ENCODE results near the gene CYFIP2.
A peak's percentile ranks its signal among the peaks of the same experiment; 100 is the strongest.

Gene CYFIP2

GRCh38 chr5:157328277-157328912 is 62.5 kb downstream of the CYFIP2 start (continued):
- peak; percentile 43; the same call in 1 of the 2 replicates for TF ChIP-seq ZBTB17 (tag by site-specific recombination; IDR thresholded peaks at IDR 0.05)
- no peak for TF ChIP-seq ZNF112 (tag by site-specific recombination; IDR thresholded peaks at IDR 0.05)
- TF ChIP-seq ZFHX2 (tag by site-specific recombination; conservative IDR thresholded peaks at IDR 0.05) = peak; percentile 86
- no peak for TF ChIP-seq ZNF501 (tag by site-specific recombination; IDR thresholded peaks at IDR 0.05)
- TF ChIP-seq ZNF146 (tag by site-specific recombination; IDR thresholded peaks at IDR 0.05) = no peak
- TF ChIP-seq, protein P1, sequence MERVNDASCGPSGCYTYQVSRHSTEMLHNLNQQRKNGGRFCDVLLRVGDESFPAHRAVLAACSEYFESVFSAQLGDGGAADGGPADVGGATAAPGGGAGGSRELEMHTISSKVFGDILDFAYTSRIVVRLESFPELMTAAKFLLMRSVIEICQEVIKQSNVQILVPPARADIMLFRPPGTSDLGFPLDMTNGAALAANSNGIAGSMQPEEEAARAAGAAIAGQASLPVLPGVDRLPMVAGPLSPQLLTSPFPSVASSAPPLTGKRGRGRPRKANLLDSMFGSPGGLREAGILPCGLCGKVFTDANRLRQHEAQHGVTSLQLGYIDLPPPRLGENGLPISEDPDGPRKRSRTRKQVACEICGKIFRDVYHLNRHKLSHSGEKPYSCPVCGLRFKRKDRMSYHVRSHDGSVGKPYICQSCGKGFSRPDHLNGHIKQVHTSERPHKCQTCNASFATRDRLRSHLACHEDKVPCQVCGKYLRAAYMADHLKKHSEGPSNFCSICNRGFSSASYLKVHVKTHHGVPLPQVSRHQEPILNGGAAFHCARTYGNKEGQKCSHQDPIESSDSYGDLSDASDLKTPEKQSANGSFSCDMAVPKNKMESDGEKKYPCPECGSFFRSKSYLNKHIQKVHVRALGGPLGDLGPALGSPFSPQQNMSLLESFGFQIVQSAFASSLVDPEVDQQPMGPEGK (tag by site-specific recombination; IDR thresholded peaks at IDR 0.05) = no peak
- no peak for TF ChIP-seq ZFP69B (tag by site-specific recombination; IDR thresholded peaks at IDR 0.05)
- TF ChIP-seq EGR2 (tag by site-specific recombination; IDR thresholded peaks at IDR 0.05; ENCODE audit: low read depth) = peak; percentile 88
- peak; percentile 81 for TF ChIP-seq ZNF654 (tag by site-specific recombination; IDR thresholded peaks at IDR 0.05; ENCODE audit: low read depth)
- TF ChIP-seq, protein P2, sequence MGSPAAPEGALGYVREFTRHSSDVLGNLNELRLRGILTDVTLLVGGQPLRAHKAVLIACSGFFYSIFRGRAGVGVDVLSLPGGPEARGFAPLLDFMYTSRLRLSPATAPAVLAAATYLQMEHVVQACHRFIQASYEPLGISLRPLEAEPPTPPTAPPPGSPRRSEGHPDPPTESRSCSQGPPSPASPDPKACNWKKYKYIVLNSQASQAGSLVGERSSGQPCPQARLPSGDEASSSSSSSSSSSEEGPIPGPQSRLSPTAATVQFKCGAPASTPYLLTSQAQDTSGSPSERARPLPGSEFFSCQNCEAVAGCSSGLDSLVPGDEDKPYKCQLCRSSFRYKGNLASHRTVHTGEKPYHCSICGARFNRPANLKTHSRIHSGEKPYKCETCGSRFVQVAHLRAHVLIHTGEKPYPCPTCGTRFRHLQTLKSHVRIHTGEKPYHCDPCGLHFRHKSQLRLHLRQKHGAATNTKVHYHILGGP (tag by site-specific recombination; IDR thresholded peaks at IDR 0.05) = no peak
- TF ChIP-seq ZBTB7A (tag by site-specific recombination; IDR thresholded peaks at IDR 0.05; ENCODE audit: low read depth) = no peak
- TF ChIP-seq, protein P3, sequence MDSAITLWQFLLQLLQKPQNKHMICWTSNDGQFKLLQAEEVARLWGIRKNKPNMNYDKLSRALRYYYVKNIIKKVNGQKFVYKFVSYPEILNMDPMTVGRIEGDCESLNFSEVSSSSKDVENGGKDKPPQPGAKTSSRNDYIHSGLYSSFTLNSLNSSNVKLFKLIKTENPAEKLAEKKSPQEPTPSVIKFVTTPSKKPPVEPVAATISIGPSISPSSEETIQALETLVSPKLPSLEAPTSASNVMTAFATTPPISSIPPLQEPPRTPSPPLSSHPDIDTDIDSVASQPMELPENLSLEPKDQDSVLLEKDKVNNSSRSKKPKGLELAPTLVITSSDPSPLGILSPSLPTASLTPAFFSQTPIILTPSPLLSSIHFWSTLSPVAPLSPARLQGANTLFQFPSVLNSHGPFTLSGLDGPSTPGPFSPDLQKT (IDR thresholded peaks at IDR 0.05; ENCODE audit: borderline replicate concordance, low read depth, low read length) = no peak
- no peak for TF ChIP-seq ZXDB (tag by site-specific recombination; IDR thresholded peaks at IDR 0.05)
- TF ChIP-seq ZNF23 (tag by site-specific recombination; IDR thresholded peaks at IDR 0.05; ENCODE audit: borderline replicate concordance) = no peak
- TF ChIP-seq, protein P4, sequence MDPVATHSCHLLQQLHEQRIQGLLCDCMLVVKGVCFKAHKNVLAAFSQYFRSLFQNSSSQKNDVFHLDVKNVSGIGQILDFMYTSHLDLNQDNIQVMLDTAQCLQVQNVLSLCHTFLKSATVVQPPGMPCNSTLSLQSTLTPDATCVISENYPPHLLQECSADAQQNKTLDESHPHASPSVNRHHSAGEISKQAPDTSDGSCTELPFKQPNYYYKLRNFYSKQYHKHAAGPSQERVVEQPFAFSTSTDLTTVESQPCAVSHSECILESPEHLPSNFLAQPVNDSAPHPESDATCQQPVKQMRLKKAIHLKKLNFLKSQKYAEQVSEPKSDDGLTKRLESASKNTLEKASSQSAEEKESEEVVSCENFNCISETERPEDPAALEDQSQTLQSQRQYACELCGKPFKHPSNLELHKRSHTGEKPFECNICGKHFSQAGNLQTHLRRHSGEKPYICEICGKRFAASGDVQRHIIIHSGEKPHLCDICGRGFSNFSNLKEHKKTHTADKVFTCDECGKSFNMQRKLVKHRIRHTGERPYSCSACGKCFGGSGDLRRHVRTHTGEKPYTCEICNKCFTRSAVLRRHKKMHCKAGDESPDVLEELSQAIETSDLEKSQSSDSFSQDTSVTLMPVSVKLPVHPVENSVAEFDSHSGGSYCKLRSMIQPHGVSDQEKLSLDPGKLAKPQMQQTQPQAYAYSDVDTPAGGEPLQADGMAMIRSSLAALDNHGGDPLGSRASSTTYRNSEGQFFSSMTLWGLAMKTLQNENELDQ (tag by site-specific recombination; IDR thresholded peaks at IDR 0.05; ENCODE audit: low read depth) = no peak
- TF ChIP-seq ZNF354C (tag by site-specific recombination; IDR thresholded peaks at IDR 0.05; ENCODE audit: borderline replicate concordance, low read depth) = no peak
- no peak for TF ChIP-seq ZBTB48 (tag by site-specific recombination; IDR thresholded peaks at IDR 0.05)
- no peak for TF ChIP-seq SETDB1 (IDR thresholded peaks at IDR 0.05; ENCODE audit: insufficient read length, low read length)
- no peak for TF ChIP-seq ZNF521 (tag by site-specific recombination; IDR thresholded peaks at IDR 0.05)
- no peak for TF ChIP-seq ZNF530 (tag by site-specific recombination; IDR thresholded peaks at IDR 0.05; ENCODE audit: low read depth)
- TF ChIP-seq ZNF341 (tag by site-specific recombination; IDR thresholded peaks at IDR 0.05; ENCODE audit: low read depth) = peak; percentile 73
- no peak for TF ChIP-seq WT1 (tag by site-specific recombination; IDR thresholded peaks at IDR 0.05)
- TF ChIP-seq ZNF274 (IDR thresholded peaks at IDR 0.05; ENCODE audit: low read length) = no peak
- no peak for TF ChIP-seq ZNF274 (tag by site-specific recombination; IDR thresholded peaks at IDR 0.05; ENCODE audit: borderline replicate concordance)
- TF ChIP-seq ZNF488 (tag by site-specific recombination; IDR thresholded peaks at IDR 0.05) = no peak
- no peak for TF ChIP-seq ZNF148 (tag by site-specific recombination; IDR thresholded peaks at IDR 0.05; ENCODE audit: borderline replicate concordance)
- TF ChIP-seq, protein P5, sequence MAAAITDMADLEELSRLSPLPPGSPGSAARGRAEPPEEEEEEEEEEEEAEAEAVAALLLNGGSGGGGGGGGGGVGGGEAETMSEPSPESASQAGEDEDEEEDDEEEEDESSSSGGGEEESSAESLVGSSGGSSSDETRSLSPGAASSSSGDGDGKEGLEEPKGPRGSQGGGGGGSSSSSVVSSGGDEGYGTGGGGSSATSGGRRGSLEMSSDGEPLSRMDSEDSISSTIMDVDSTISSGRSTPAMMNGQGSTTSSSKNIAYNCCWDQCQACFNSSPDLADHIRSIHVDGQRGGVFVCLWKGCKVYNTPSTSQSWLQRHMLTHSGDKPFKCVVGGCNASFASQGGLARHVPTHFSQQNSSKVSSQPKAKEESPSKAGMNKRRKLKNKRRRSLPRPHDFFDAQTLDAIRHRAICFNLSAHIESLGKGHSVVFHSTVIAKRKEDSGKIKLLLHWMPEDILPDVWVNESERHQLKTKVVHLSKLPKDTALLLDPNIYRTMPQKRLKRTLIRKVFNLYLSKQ (tag by site-specific recombination; IDR thresholded peaks at IDR 0.05; ENCODE audit: borderline replicate concordance) = no peak
- no peak for TF ChIP-seq ZBTB1 (tag by site-specific recombination; IDR thresholded peaks at IDR 0.05)
